Measurements from ENCODE around the gene EPAS1. TPM values are rescaled to one million over a fixed set of nuclear protein-coding genes. Genes with fewer than 3 reads are reported as not detected.

EPAS1 gene
- total RNA-seq, 1 experiment from 2014 or later = 55.9 TPM

DNA sequence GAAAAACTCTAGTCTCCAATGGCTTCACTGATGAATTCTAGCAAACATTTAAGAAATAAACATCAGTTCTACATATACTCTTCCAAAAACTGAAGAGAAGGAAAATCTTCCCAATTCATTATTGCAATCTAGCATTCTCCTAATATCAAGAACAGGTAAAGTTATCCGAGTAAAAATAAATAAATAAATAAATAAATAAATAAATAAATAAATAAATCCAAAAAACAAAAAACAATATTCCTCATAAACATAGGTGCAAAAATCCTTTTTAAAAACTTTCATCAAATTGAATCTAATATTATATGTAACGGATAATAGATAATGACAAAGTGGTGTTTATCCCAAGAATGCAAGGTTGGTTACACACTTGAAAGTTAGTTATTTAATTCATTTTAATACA is 123.7 kb downstream of the EPAS1 start:
- H3K36me3 ChIP-seq (ENCODE audit: control insufficient read depth in 1 of 2, insufficient read depth in 2 of 2, low read length in 2 of 2) = no peaks in the 10 kb centered on the region
- intact Hi-C loops (cut with micrococcal nuclease) = no loop called here
- no peaks in the 10 kb centered on the region for H3K9me2 ChIP-seq (ENCODE audit: insufficient read depth)
- H2AFZ ChIP-seq (ENCODE audit: low read depth, low read length, poor library complexity, severe bottlenecking) = no peak overlapping the region
- ATAC-seq (no peak), DNase-seq (ENCODE audit: low read depth, low spot score) (no peak)
- no peak overlapping the region for H3K4me3 ChIP-seq (replicated peaks in 1 of 2; ENCODE audit: low read depth in 1 of 2, low read length in 2 of 2)
- H3K9me3 ChIP-seq (ENCODE audit: control insufficient read depth in 1 of 2, insufficient read depth in 1 of 2, low read depth in 1 of 2, low read length in 2 of 2) = 0 out of 4 replicates have a peak, but pooled peaks cover 0 to 9% of the 10 kb centered on the region in 2 experiments
- ChIA-PET CTCF (no interaction called here), POLR2A (no interaction called here), RAD21 (ENCODE audit: low non-redundant PET in 1 of 2, low total read pairs in 2 of 2, uncharacterized antibody in 2 of 2, unreplicated experiment in 2 of 2) (no interaction called here)
- no peaks in the 10 kb centered on the region for H3K79me2 ChIP-seq (ENCODE audit: insufficient read depth, low read length)
- H3K4me1 ChIP-seq (ENCODE audit: control insufficient read depth in 1 of 2, insufficient read depth in 2 of 2, low read length in 2 of 2) = no peaks in the 10 kb centered on the region
- H3K27me3 ChIP-seq (ENCODE audit: insufficient read depth, low read length) = no peaks in the 10 kb centered on the region
- BruUV-seq (replicated peaks) = no TSS peak
- H3K9ac ChIP-seq (ENCODE audit: low read length) = no peak overlapping the region
- H4K20me1 ChIP-seq (ENCODE audit: insufficient read depth) = no peaks in the 10 kb centered on the region
- no peak for TF ChIP-seq EZH2 (IDR thresholded peaks at IDR 0.05)
- TF ChIP-seq ZNF274 (IDR thresholded peaks at IDR 0.05; ENCODE audit: low read depth, low read length) = no peak
- TF ChIP-seq YY1 (IDR thresholded peaks at IDR 0.05; ENCODE audit: extremely low read depth, insufficient replicate concordance, low read depth, low read length) = no peak
- TF ChIP-seq POLR2A (IDR thresholded peaks at IDR 0.05; ENCODE audit: borderline replicate concordance, extremely low read depth, insufficient read depth, insufficient read length) = no peak
- no peak for TF ChIP-seq ELF1 (IDR thresholded peaks at IDR 0.05; ENCODE audit: borderline replicate concordance, low read depth)
- no peak for TF ChIP-seq ZFX (IDR thresholded peaks at IDR 0.05)
- no peak for TF ChIP-seq CBX3 (IDR thresholded peaks at IDR 0.05; ENCODE audit: low read depth)
- no peak for TF ChIP-seq POLR2AphosphoS5 (IDR thresholded peaks at IDR 0.05; ENCODE audit: low read depth, low read length)
- H3K4me2 ChIP-seq (ENCODE audit: low read length) = no peak overlapping the region
- no peak overlapping the region for H3K27ac ChIP-seq (ENCODE audit: low read depth, low read length)

DNA sequence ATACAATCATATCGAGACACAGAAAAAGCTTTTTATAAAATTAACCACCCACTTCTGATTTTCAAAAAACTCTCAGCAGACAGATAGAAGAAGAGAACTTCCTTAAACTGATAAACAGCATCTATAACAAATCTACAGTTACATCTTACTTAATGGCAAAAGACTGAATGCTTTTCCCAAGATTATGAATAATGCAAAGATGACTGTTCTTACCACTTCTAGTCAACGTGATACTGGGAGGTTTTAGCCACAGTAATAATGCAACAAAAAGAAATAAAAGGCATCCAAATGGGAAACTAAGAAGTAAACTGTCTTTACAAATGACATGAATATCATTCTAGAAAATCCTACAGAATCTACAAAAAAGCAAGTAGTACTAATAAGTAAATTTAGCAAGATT is 124.2 kb downstream of the EPAS1 start:
- no TSS peak for BruUV-seq (replicated peaks)
- CTCF ChIA-PET = no interaction called here

More for the DNA sequence above, 124.2 kb downstream of the EPAS1 start:
- Histone ChIP-seq H3K4me1 (ENCODE audit: control insufficient read depth in 1 of 2, insufficient read depth in 2 of 2, low read length in 2 of 2) (no peaks in the 10 kb centered on the region), H3K79me2 (ENCODE audit: insufficient read depth, low read length) (no peaks in the 10 kb centered on the region), H3K9ac (ENCODE audit: low read length) (no peak overlapping the region), H3K4me2 (ENCODE audit: low read length) (no peak overlapping the region), H3K36me3 (ENCODE audit: control insufficient read depth in 1 of 2, insufficient read depth in 2 of 2, low read length in 2 of 2) (no peaks in the 10 kb centered on the region), H3K27ac (ENCODE audit: low read depth, low read length) (no peak overlapping the region), H3K9me2 (ENCODE audit: insufficient read depth) (no peaks in the 10 kb centered on the region), H3K4me3 (replicated peaks in 1 of 2; ENCODE audit: low read depth in 1 of 2, low read length in 2 of 2) (no peak overlapping the region), H3K27me3 (ENCODE audit: insufficient read depth, low read length) (no peaks in the 10 kb centered on the region), H2AFZ (ENCODE audit: low read depth, low read length, poor library complexity, severe bottlenecking) (no peak overlapping the region), H4K20me1 (ENCODE audit: insufficient read depth) (no peaks in the 10 kb centered on the region), H3K9me3 (ENCODE audit: control insufficient read depth in 1 of 2, insufficient read depth in 1 of 2, low read depth in 1 of 2, low read length in 2 of 2) (0 out of 4 replicates have a peak, but pooled peaks cover 0 to 7% of the 10 kb centered on the region in 2 experiments)
- ATAC-seq = no peak
- ChIA-PET POLR2A (no interaction called here), RAD21 (ENCODE audit: low non-redundant PET in 1 of 2, low total read pairs in 2 of 2, uncharacterized antibody in 2 of 2, unreplicated experiment in 2 of 2) (no interaction called here)
- TF ChIP-seq POLR2AphosphoS5 (IDR thresholded peaks at IDR 0.05; ENCODE audit: low read depth, low read length) (no peak), RAD21 (IDR thresholded peaks at IDR 0.05; ENCODE audit: low read depth) (no peak), ZFX (IDR thresholded peaks at IDR 0.05) (no peak), SRF (IDR thresholded peaks at IDR 0.05; ENCODE audit: low read depth) (no peak)
- TF ChIP-seq, protein P1, sequence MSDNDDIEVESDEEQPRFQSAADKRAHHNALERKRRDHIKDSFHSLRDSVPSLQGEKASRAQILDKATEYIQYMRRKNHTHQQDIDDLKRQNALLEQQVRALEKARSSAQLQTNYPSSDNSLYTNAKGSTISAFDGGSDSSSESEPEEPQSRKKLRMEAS (IDR thresholded peaks at IDR 0.05) = no peak
- intact Hi-C loops (cut with micrococcal nuclease) = no loop called here
- DNase-seq (ENCODE audit: low read depth, low spot score) = no peak

Data from HCT116 (cell line).